ENCODE results near the gene CAMTA1.

The CAMTA1 gene

DNA sequence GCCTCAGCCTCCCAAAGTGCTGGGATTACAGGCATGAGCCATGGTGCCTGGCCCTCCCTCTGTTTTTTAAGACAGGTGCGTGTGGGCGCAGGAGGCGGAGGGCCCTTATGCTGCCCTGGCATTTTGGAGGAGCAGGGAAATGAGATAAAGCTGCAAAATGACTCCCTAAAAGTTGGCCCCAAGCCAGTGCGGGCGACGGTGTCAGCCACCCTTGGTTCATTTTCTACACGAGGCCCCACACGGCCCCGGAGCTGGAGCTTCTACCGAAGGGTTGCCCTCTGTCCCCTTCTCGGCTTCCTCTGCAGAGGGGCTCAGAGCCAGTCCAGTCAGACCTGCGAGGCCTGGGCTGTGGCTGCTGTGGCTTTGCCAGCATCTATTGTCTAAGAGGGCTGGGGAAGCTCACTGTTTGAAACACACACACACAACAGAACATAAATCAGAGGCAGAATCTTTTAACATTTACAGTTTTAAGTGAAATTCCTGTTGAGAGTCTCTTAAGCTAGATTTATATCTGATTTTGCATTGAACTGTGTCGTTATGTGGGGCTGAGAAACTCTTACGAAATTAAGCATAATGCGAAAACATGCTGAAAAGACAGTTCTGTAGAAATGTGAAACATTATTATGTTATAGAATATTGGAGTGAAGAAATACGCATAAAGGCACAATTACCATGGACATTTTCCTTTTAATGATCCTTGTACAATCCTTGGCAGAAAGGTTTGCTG lies 255.9 kb downstream of the CAMTA1 start:
- no peak for DNase-seq (ENCODE audit: low read depth in 3 of 3)

DNA sequence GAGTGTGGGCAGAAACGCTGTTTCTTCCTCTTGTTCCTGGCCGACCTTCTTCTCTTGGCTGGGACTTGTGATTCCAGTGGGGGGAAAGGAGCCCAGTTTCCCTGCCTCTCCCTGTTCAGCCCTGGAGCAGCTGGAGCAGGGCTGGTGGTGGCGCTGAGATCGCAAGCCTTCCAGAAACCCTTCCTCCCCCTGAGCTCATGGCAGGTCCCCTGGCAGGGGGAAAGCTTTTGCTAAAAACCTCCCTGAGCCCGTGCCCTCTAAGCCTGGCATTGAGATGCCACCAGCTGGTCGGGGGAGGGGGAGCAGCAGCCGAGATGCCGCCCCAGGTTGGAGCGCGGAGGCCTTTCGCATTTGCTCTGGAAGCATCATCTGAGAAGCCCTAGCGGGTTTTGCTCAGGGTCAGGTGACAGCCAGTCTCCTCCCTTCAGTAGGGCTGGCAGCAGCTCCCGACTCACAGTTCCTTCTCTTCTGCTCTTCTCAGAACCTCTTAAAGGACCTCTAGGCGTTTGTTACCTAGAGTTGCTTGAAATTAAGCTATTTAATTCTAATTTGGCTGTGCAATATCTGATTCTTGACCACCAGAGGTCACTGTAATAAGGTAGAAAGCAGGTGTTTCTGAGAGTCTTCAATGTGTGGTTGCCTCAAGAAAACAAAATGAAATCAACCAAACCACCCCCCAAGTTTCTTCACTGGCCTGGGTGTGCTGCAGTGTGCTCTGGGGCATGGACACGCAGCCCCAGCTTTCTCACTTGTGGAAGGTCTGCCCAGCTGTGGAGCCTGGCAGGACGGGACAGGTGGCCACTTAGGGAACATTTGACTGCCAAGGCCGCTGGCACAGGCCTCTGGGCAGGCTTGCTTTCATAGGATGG lies 257.3 kb downstream of the CAMTA1 start:
- DNase-seq (ENCODE audit: low read depth in 3 of 3), result no peak

DNA sequence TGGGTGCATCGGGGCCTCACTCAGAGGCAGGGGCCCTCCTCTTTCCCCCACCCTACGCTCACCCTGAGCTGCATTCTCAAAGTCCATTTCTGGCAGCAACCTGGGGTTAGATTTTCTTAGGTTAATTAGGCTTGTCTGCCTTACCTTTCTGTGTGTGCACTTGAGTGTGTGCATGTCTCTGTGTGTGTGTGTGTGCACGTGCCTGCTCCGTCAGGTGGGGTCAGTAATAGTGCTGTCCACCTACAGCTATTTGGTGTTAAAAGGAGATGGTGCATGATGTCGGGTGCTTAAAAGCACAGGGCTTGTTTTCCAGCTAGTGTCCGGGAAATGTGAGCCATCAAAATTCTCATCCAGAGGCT lies 257.9 kb downstream of the CAMTA1 start:
- DNase-seq (ENCODE audit: low read depth in 3 of 3), result no peak

DNA sequence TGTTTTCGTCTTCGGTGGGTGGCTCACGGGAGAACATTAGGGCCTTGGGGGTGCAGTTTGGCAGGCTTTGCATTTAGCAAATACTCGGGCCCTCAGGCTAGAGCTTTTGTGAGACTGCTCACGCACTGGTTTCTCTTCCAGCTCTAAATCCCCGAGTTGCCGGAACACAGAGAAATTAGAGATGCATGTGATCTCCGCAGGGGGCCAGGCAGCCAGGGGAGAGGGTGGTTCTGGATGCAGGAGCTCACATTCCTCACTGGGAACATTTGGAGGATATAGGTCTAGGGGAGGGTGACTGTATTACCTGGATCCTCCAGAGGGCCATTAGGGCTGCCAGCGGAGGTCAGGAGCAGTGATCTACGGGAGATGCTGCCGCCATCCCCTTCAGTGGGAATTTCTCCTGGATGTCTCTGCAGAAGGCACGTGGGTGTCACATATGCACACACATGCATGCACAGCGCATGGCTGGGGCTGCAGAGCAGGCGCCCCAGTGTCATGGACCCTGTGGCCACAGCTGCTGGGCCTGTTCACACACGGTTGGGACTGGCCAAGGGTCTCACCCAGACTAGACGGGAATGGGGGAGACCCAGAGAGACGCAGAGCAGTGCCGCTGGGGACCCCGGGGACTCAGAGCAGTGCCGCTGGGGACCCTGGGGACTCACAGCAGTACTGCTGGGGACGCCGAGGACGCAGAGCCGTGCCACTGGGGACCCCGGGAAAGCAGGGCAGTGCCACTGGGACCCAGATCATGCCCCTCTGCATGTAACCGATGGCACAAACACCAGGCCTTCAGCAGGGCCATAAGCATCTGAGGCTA lies 258.7 kb downstream of the CAMTA1 start:
- no peak for DNase-seq (ENCODE audit: low read depth in 3 of 3)

DNA sequence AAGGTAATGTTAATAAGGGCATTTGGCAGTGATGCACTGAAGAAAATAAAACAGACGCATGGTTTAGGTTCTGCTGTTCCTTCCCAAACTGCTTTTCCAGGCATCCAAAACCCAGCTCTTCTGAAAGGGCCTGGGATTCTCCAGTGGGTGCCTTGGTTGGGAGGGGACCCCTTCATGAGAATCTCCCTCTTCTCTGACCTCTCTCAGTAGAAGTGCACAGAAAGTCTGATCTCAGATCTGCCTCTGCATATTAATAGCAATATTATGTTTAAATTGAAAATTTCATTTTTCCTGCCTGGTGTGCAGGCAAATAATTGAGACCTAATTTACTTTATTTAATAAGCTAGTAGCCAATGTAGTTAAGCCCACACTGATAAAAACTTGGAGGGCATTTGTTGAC lies 260.6 kb downstream of the CAMTA1 start:
- DNase-seq (ENCODE audit: low read depth in 3 of 3), result no peak

DNA sequence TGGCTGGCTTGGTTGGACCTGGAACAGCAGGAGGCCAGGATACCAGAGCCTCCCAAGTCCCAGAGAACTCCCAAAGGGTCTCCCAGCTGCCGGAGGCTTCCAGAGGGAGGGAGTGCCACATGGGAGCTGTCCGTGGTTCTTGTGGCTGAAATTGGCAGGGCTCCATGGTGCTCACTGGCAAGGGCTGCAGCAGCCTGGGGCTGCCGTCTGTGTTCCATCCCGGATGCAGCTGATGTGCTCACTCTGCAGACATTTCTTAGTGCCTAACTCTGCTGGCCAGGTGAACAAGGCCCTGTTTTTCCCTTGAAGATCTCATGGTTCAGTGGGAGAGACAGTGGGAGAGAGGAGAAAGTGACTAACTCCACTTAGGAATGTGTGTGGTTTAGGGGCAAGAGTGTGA lies 261.1 kb downstream of the CAMTA1 start:
- DNase-seq (ENCODE audit: low read depth in 3 of 3), result no peak

DNA sequence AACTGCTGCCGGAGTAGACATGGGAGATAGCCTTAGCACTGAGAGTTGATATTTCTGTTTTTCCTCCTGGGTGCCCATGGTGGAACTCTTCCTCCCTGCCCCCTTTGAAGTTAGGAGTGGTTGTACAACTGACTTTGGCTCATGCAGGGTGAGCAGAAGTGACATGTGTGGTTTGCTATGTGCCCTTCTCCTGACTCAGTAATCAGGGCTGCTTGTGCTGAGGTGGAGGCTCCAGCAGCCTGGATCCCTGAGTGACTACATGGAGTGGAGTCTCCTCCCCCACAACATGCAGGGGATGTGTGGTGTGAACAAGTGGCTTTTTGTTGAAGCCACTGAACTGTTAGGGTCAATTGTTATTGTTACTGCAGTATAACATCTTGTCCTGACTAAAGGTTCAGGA lies 261.6 kb downstream of the CAMTA1 start:
- no peak for DNase-seq (ENCODE audit: low read depth in 3 of 3)

DNA sequence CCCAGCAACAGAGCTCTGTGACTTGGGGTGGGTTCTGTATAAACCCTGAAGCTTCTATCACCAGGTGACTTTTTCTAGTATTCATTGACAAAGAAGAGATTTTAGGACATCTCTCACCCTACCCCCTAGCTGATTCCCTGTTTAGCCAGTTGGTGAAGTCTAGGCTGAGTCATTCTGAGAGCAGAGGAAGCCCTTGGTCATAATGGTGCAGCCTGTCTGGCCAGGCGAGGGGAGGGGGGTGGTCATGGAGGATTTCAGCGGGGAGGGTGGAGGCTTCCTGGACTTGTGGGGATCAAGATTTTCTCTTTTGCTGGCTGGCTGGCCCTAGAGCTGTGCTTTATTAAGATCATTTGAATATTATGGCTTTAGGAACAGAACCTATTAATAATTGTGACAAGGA lies 262.6 kb downstream of the CAMTA1 start:
- no peak for DNase-seq (ENCODE audit: low read depth in 3 of 3)

DNA sequence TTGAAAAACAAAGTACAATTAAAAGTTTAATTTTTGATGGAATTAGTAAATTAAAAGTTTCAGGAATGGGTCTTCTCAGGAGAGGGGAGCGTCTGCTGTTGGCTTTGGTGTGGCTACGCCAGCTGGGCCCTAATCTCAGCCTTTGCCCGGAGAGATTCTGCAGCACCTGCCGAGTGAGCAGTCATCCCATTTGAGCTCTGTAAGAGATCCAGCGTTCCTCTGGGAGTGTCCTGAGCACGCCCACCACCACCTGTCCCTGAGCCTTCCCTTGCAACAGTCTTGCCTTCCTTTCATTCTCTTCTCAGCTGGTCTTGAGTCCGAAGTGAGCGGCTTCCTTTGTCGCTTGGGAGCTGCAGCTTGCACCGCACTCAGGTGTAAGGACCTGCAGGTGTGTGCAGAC lies 263.1 kb downstream of the CAMTA1 start:
- DNase-seq (ENCODE audit: low read depth in 3 of 3), result no peak

DNA sequence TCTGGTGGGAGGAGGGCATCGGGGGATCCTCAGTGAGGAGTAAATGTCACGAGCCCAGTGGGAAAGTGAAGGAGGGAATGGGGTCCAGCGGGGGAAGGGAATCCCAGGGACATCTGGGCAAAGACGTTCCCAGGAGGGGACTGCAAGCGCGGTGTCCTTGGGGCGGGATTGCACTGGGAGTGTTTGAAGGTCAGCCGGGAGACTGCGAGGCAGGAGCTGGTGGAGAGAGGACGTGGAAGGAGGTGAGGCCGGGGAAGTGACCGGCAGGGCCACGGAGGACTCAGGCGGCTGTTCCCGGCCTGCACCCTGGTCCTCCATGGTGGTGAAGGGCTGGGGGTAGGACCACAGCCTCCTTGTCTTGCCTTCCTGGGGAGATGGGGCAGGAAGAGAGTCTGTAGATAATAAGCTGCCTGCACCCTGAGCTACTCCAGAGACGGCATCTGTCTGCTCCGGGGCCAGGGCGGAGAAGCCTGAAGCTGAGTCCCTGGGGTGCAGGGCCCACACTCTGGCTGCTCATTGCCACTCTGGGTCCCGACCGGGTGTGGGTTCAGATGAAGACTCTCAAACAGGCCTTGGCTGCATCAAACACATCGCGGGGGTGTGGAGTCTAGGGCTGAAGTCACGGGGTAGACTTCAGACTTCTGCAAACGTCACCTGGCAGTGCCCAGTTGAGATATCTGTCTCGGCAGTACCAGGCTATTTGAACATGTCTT lies 264.8 kb downstream of the CAMTA1 start:
- DNase-seq (ENCODE audit: low read depth in 3 of 3), result no peak

DNA sequence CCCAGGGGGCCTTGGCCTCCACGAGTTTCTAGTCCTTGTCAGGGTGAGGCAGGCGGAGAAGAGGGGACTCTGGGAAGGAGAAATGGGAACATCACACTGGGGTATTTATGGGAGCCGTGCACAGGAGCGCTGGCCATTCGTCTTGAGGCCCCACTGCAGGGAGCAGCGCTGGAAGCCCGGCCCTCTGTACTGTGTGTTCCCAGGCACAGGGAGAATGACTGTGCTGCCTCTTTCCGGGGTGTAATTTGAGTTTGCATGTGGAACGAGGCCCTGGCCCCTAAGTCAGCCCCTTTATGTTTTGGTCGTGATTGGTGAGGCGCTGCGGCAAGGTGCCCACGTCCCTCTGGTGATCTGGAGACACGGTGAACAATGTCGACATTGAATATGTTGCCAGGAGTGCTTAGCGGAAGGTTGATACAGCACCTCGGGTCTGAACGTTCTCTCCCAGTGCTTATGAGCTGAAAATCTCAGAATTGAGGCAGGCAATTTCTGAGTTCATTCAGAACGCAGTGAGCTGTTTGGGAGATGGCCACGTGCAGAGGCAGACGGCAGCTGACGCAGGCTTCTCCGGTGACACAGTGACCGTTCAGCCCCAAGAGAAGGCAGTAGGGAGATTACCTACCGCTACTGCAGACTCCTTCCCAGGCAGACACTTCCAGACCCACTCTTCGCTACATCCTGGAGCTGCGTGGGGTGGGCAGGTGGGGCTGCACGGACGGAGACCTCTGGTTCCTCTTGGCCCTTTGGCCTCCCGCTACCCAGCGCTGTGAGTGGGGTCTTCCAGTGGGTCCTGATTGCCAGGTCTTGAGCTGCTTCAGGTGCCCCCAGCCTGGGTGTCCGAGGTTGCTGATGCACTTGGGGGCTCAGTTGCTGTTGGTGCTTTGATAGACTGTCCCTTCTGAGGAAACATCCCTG lies 265.8 kb downstream of the CAMTA1 start:
- no peak for DNase-seq (ENCODE audit: low read depth in 3 of 3)

DNA sequence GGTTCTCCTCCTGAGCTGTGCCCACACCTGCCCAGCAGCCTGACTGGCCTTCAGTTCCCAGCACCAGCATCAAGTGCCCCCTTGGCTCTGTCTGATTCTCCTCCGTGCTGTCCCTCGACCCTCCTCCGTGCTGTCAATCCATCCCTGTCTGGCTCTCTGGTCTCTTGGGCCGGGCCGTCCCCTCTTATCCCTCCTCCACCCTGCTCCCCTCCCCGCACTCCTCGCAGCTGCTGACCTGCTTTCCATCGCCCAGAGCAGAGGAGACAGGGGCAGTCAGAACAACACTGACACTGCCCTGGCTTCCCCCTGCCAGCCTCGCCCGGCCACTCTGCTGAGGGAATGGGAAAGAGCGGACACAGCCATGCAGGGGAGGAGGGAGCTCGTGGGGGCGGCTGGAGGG lies 267.4 kb downstream of the CAMTA1 start:
- no peak for DNase-seq (ENCODE audit: low read depth in 3 of 3)

DNA sequence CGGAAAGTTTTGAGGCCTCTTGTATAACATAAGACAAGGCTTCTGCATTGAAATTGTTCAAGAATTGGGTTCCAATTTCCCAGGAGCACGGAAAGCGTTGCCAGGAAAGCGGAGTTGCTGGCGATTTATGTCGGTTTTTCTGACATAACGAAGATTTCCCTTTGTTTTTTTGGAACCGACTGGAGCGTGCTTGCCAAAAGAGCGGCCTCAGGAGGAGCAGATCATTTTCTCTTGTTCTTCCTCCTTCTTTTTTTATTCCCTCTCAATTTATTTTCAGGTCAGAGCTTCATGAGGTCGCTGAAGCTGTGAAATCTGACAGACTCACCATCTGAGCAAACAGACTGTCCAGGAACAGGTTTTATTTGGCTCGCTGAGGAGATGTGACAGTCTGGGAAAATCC lies 275.5 kb downstream of the CAMTA1 start:
- DNase-seq (ENCODE audit: low read depth in 3 of 3), result no peak

DNA sequence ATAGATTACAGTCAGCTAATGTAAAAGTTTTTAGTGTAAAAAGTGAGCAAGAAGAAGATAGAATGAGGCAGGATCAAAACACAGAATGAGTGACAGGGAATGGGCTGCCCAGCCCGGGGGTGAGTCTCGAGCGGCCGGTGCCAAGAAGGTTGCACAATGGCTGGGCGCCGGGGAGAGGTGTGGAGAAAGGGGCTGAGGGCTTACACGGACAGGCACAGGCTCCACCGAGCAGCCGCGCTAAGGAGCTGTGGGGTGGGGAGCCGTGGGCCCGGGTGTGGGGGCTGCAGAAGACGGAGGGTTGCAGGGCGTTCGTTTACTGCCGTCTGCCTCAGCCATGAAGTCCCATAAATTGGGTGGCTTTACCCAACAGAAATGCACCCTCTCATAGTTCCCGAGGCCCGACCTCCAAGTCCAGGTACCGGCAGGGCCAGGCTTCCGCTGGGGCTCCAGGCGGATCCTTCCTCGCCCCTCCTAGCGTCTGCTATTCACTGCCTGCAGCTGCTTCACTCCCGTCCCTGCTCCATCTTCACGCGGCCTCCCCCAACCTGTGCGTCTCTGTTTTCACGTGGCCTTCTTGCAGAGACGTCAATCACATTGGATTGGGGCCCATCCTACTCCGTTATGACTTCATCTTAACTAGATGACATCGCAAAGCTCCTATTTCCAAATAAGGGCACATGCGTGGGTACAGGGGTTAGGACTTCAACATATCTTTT lies 277.2 kb downstream of the CAMTA1 start:
- no peak for DNase-seq (ENCODE audit: low read depth in 3 of 3)

DNA sequence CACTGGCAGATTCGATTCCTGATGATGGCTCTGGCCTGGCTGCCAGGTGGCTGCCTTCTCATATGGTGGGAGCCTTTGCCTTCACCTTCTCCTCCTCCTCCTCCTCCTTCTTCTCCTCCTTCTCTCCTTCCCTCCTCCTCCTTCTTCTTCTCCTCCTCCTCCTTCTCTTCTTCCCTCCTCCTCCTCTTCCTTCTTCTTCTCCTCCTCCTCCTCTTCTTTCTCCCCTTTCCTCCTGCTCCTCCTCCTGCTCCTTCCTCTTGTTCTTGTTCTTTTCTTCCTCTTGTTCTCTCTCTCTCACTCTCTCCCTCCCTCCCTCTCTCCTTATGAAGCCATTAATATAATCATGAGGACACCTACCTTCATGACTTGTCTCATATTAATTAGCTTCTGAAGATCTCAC lies 278.7 kb downstream of the CAMTA1 start:
- DNase-seq (ENCODE audit: low read depth in 3 of 3), result no peak

DNA sequence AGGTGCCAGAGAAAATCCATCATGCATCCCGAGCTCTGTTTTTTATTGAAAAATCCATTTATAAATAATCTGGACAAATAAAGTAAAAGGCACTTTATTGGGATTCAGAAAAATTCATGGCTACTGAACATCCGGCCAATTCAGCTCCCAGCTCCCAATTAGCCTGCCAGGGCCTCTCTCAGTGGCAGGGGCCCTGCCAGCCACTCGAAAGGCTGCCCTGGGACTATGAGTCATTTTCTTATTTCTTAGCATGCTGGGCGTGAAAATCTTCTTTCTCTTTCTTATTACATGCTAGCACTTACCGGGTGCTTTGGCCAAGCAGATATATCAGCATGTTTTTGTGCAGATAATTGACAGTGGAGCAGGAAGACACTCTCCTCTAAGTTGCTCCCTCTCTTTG lies 283.3 kb downstream of the CAMTA1 start:
- no peak for DNase-seq (ENCODE audit: low read depth in 3 of 3)

DNA sequence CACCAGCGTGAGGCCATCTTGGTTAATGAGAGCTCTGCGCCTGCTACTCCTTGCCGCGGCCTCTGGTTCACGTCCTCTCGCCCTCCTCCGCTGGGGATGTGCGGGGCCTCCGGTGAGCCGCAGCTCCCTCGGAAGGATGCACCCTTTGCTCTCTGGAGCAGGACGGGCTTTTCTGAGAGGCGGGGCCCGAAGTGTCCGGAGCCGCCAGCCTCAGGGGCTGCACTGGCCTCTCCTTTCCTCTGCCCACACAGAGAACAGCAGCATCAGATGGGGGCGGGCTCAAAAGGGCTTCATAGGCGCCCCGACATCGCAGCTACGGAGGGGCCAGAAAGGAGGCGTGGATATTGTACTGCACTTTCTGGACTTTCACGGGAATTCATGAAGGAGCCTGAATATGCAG lies 284.7 kb downstream of the CAMTA1 start:
- DNase-seq (ENCODE audit: low read depth in 3 of 3), result no peak

DNA sequence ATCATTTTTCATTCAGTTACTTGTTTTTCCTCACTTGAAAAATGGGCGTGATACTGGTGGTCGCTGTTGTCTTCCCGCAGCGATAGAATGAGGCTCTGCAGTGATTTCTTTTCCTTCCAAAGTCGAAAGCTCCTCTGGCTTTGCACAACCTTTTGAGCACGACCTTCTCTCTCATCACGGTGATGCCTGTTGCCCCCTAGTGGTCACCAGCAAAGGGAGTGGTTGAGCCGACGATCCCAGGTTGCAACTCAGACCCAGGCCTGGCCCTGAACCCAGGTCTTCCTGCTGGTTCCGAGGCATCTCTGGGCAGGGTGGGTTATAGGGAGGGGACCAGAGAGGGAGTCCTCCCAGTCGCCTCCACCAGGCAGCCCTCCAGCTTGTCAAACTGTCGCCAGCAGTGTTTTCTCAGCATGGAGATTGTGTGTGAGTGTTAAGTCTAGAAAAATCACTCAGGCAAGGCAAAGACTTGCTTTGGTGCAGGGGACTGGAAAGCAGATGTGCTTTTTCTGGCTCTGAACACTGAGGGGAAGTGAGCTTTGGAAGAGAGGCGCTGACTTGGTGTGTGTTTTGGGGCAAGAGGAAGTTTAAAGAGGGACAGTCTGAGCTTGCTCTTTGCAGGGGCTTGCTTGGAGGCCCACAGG lies 285.3 kb downstream of the CAMTA1 start:
- DNase-seq (ENCODE audit: low read depth in 3 of 3), result peak; percentile 13 to 24 (median 22)

DNA sequence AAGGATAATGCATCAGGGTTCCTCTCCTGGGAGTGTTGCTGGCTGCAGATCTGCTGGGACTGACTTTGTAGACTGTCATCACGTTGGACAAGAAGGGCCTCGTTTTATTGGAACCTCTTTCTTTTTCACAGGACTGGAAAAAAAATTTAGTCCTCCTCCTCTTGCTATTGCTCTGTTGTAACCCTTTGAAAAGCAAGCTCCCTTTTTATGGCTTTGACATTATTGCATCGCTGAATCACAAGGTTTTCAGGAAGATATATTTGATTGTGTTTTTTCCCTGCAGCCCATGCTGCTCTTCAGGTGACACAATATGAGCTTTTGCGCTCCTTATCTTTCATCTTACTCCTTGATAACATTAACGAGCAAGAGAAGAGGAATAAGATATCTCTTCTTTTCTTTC lies 290.9 kb downstream of the CAMTA1 start:
- DNase-seq (ENCODE audit: low read depth in 3 of 3), result no peak

DNA sequence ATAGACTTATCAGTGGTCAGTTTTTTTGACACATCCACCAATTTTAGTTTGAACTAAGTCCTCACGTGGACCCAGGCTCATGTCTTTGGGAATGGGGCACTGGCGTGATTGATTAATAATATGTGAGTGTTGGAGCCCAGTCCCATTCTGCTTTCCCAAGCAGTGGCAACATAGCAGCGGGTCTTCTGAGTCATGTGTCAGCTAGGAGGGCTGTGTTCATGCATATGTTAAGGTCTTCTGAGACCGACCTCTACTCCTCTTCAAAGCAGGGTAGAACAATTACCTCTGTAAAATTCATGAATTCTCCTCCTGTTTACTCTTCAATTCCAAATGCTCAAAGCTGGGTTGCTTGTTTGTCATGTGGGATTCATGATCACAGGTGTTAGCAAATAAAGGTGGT lies 291.3 kb downstream of the CAMTA1 start:
- no peak for DNase-seq (ENCODE audit: low read depth in 3 of 3)

Measured in stimulated activated CD4-positive, alpha-beta T cell treated with anti-CD3 and anti-CD28 coated beads, TNF-alpha, amount 100 ng/mL, for 4 hours (primary cell).